NCI-H2196 treated with DMSO at 0.1 percent for 48 hours (cell line): Measurements from ENCODE around the gene ARHGEF35.
"Not testable (repeated sequence)": the region's sequence is repeated elsewhere in the genome, so short reads cannot be mapped to it uniquely, and the experiment has no call there.

Source experiments
- DNase-seq: peaks from one replicate; lab custom pipeline; 2025; ENCODE audit not compliant: unreplicated experiment; lab: John Stamatoyannopoulos, UW

Gene ARHGEF35

GRCh38 chr7:144195212-144195872 lies at the start of gene ARHGEF35:
Gene ARHGEF35 (minus strand): TSS chr7:144195833. CDS start chr7:144188383, 7,450 bp downstream.
- not testable (repeated sequence) for DNase-seq

- not testable (repeated sequence) for DNase-seq
These were observed 49.7 kb upstream of the ARHGEF35 start for GRCh38 chr7:144245372-144245771.

DNA sequence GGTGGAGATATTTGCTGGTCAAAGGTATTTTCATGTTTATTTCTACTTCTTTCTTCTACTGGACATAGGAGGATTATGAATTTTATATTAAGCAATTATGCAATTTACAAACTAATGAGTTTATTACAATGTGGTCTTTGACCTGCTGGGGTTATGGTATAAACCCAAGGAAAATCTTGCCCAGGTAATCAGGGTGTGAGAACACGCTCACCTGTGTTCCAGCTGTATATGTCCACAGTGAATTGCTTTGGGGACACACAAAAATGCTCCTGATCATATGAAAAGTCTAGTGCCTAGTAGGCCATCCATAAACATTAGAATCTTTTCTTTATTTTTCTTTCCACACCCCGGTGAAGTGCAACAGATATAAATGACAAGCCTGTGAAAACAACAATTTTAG lies 43.7 kb upstream of the ARHGEF35 start, which contains the start of gene OR2A42:
Gene OR2A42 (minus strand): TSS at position 241 of the 400 bp plus-strand sequence. CDS start 6,762 bp downstream, outside the sequence.
- DNase-seq = not testable (repeated sequence)

DNA sequence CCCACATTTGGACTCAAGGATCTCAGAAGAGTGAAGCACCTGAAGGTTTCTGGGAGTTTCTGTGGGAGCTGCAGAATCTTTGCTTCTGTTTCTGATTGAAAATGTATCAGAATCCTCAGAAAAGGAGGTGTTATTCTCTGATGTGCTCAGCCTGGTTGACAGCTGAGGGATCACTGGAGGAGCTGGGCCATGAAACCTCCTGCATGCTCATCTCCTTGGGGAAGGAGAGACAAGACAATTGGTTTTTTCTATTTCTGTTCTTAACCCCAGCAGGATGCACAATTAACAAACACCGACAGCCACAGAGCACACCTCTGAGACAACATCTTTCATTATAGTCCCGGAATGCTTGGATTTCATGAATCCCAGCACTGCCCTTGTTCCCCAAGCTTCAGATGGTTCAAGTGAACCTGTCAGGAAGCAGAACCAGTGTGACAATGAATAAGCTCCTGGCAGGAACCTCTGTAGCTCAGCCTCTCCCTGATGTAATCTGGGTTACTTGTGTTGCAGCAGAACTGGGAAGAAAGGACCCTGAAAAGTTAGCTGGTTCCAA lies 43.0 kb upstream of the ARHGEF35 start:
- not testable (repeated sequence) for DNase-seq

GRCh38 chr7:144233039-144233438 lies 37.4 kb upstream of the ARHGEF35 start:
- DNase-seq = not testable (repeated sequence)

DNA sequence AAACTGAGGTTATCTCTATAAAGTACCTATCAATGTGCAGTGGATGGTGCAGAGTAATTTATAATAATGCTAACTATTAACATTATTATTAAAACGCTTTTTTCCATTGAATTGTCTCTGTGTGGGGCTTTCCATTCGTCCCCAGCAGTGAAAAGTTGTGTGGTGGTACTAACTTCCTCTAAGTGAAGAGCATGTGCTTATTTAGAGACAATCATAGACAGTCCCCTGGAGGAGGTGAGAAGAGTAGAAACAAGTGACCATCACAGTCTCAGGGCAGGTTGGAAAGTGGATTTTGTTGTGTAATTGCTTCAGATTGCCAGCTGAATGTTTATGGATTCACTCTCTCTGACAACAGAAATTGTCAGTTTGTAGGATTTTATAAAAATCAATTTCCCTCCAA lies 35.4 kb upstream of the ARHGEF35 start:
- DNase-seq = not testable (repeated sequence)

DNA sequence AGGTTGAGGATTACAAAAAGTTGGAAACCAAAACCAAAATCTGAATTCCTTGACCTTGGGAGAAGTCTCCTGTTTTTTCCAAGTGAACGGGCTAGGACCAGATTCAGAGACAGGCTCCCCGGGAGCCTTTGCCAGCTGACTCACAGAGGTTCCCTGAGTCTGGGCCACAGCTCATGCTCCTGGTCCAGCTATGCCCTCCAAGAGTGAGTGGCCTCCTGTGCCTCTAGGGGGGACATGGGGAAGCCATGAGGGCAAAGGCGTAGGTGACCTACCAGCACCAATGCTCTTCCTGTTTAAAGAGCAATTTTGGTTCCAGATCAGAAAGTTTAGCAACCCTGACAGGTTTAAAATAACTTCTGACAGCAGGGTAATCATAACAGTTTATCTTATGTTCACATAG lies 33.2 kb upstream of the ARHGEF35 start:
- not testable (repeated sequence) for DNase-seq

GRCh38 chr7:144226866-144227265 lies 31.2 kb upstream of the ARHGEF35 start:
- DNase-seq = not testable (repeated sequence)

- DNase-seq = not testable (repeated sequence)
These were observed 28.0 kb upstream of the ARHGEF35 start for GRCh38 chr7:144223675-144224074.

GRCh38 chr7:144220531-144220930 lies 24.9 kb upstream of the ARHGEF35 start:
- not testable (repeated sequence) for DNase-seq

DNA sequence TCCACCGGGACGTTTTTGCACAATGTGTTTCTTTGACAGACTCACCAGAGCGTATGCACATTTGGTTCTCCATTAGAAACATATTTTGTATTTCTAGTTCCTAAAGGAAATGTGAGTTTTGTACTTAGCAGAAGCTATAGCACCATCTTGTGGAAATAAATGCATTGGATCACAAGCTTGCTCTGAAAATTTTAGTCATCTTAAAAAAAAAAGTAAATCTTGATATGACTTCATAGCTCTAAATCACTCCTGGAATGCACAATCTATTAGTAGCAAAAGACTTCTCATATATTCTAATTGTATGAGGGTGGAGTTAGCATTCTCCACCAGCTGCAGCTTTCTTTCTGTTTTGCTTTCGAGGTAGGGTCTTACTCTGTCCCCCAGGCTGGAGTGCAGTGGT lies 23.5 kb upstream of the ARHGEF35 start:
- not testable (repeated sequence) for DNase-seq

GRCh38 chr7:144218581-144218980 lies 22.9 kb upstream of the ARHGEF35 start:
- not testable (repeated sequence) for DNase-seq

- DNase-seq = not testable (repeated sequence)
These were observed 21.6 kb upstream of the ARHGEF35 start for GRCh38 chr7:144217200-144217599.

GRCh38 chr7:144205306-144205705 lies 9.7 kb upstream of the ARHGEF35 start:
- not testable (repeated sequence) for DNase-seq

GRCh38 chr7:144203086-144203485 lies 7.5 kb upstream of the ARHGEF35 start:
- not testable (repeated sequence) for DNase-seq

- not testable (repeated sequence) for DNase-seq
These were observed 6.3 kb upstream of the ARHGEF35 start for GRCh38 chr7:144201978-144202377.

GRCh38 chr7:144198934-144199333 lies 3.3 kb upstream of the ARHGEF35 start:
- DNase-seq = not testable (repeated sequence)

DNA sequence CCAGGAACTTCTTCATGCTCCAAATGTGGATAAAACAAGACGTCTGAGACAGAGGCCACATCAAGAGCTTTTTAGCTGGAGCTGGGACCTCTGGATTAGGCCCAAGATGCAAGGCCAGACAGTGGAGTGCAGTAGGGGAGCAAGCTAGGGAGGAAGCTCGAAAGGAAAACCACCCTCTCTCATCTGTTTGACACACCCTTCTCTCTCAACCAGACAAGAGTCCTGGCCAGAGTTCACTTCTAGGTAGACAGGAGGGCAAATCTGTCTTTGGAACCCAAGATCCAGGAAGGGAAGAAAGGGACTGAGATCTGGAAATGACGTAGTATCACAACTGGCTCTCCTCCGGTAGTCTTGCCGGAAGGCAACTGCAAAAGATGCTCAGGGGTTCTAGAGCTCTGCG lies 1.2 kb downstream of the ARHGEF35 start:
- DNase-seq = not testable (repeated sequence)

DNA sequence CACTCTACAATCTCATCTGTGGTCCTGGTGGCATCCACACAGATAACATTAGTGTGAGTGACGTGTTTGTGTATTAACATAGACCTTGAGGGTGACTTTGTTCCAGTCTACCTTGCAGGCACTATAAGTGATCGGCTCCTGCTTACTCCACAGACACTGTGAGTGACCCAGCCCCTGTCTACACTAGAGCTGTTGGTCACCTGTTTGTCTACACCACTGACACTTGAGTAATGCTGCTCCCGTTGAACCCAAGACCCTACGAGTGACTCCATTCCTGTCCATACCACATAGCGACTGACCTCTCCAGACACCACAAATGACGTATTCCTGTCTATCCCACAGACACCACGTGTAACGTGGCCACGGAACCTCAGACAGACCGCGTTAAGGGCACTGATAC lies 1.9 kb downstream of the ARHGEF35 start:
- DNase-seq = not testable (repeated sequence)

DNA sequence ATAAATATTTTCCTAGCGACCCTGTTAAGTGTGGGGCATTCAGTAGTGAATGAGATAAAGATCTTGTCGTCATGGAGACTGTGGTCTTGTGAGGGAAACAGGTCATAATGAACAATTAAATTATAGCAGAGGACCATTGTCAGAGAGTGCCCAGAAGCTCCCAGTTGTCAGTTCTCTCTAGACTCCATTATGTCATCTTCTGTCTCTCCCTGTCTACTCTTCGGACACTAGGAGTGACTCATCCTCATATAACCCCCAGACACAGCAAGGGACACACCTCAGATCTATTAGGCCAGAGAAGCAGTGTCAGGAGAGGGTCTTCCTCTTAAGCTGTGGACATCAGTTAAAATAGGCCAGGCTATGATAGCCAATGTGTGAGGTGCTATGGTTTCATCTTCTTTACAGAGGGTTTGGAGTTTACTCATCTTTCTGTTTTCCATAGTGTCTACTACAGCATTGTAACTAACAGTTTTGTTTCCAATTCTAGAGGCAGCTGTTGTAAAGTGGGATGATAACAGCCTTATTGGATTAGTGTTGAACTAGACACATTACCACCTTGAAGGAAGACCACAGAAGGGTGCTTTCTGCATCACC lies 7.0 kb downstream of the ARHGEF35 start:
- DNase-seq = not testable (repeated sequence)

GRCh38 chr7:144187848-144188247 lies 7.8 kb downstream of the ARHGEF35 start:
- DNase-seq = not testable (repeated sequence)

DNA sequence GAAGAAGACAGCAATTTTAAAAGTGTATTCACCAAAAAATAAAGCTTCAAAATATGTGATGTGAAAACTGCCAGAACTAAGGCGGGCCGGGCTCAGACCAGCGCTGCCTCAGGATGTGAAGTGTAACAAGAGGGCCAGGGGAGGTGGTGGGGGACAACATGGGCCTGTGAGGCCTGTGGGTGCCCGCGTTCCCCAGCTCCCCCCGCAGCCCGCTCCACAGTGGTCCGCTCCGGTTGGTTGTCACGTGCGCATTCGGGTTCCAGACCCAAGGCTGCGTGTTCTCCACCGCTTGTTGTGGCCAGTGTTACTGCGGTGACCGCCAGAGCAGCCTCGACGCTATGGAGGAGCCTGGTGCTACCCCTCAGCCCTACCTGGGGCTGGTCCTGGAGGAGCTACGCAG lies 12.5 kb downstream of the ARHGEF35 start, which contains the start of gene CTAGE4:
Gene CTAGE4 (plus strand): TSS at position 301 of the 400 bp plus-strand sequence. CDS start 38 bp downstream, at position 339.
- DNase-seq = not testable (repeated sequence)
